HG03196 (cell line): ENCODE data around the gene NEUROD2.

Experiments
- ATAC-seq: cut with Tn5 transposase; IDR thresholded peaks from one replicate; pipeline ENCODE4 v1.9.1; 2021; ENCODE audit not compliant: unreplicated experiment

Gene NEUROD2

DNA sequence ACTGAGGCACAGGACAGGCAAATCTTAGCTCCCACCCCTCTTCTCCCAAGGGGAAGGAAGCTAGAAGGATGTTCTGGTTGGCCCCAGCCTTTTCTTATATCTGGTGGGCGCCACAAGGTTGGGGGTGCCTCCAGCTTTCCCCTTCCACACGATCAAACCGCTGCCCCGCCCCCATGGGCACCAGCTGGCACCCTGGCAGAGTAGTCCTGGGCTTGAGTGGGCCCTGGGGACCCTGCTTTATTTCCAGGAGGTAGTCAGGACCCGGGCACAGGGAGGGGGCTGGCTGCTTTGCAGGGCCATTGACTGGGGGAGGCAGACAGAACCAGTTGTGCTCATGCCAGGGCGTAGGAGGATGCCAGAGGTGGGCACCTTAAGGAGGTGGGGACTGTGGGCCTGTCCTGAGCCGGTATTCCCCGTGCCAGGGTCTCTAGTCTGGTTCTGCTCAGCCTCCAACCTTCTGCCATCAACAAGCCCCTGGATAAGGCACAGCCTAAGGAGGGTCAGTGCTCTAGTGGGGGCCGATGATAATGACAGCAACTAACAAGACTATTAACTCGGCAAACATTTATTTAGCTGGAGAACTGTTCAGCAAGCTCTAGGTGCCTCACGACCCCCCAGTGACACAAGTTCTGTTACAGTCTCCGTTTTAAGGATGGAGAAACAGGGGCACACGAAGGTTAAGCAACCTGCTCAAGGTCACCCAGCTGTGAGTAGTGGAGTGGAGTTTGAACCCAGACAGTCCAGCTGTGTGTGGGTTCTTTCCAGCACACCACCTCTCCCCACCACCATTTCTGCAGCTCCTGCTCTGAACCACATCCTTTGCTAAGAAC, 11.5 kb upstream of the NEUROD2 start:
- ATAC-seq: no peak

GRCh38 chr17:39618246-39618913, 10.7 kb upstream of the NEUROD2 start:
- no peak for ATAC-seq

DNA sequence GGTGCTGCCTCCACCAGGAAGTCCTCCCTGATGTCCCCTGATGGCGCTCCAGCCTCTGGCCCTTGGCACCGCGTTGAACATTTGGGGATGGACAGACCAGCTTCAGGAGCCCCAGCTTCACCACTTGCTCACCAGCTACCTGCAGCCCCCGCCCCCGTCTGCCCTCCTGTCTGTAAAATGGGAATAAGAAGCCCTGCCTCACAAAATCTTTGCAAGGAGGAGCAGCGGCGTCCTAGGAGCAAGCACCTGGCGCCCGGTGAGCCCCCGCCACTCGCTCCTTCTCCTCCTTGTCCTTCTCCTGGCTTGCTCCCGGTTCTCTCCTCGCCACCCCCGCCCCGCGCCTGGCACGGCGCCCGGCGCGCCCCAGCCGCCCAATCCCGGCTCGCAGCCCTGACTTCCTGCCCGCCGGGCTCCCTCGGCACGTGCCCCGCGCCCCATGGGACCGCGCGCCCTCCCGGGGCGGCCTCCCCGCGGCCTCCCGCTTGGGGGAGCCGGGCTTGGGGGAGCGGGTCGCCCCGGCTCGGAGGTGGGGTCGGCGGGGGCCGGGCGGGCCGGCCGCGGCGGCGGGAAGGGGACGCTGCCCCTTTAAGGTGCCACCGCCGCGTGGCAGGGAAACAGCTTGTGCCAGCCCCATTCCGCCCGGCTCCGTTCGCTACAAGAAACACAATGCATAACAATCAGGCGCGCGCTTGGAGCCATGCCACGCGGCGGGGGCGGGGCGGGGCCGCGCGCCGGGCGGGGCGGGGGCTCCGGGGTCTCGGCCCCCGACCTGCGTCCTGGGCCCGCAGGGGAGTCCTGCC, 9.9 kb upstream of the NEUROD2 start:
- ATAC-seq: no peak

DNA sequence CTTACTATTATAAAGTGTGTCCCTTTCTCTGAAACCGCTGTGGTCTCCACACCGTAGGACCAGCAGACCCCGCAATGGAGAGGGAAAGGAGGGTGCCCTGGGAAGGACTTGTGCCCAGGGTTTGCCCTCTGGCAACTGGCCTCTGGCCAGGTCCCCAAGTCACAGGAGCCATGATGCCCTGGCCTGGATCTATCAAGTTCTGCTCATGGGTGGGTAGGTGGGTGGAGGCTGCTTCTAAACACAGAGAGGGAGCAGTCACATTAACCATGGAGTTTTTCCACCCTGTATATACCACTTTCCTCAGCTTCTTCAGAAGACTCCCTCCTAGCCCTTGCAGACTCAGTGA, 9.4 kb upstream of the NEUROD2 start:
- no peak for ATAC-seq

GRCh38 chr17:39615434-39615833, 7.7 kb upstream of the NEUROD2 start:
- no peak for ATAC-seq

DNA sequence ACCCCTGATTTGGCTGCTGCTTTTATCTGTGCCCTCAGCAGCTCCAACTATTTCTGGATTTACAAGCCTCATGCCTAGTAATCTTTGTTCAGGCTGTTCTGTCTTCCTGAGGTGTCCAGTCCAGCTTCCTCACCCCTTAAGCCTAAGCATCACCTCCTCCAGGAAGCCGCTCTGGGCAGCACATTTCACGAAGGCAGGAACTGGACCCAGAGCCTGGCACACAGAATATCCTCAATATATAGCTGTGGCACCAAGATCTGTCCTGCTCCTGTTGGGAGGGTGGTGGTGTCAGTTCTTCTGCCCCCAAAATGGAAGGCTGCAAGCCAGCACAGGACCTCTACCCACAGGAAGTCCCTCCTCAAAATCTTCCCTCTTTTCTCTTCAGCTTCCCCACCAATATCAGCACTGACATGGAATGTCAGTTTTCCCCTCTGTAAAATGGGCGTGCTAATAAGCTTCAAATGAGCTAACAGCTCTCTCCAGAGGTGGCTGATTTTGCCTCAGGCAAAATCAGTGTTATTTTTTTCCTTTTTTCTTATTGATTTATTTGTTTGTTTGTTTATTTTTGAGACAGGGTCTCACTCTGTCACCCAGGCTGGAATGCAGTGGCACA, 6.9 kb upstream of the NEUROD2 start:
- no peak for ATAC-seq

DNA sequence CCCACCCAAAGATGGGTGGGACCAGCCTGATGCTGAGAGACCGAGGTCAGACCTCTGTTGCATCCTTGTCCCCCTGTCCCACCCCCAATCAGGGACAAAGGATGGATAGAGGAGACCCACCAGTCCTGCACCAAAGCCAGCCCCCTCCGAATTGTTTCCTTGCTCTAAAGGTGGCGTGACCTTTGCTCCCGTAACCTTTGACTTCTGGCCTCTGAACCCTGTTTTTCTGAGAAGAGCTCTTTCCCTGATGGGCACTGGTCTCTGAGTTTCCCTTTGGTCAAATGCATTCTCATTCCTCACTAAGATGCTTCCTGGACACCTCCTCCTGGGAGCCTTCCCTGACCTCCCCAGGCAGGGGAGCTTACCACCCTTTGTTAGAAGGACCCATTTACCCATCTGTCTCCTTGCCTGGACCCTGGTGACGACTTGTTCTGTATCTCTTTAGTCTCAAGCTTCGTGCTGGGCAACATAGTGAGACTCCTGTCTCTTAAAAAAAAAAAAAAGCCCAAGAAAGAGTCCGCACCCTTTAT, 5.3 kb upstream of the NEUROD2 start:
- no peak for ATAC-seq

DNA sequence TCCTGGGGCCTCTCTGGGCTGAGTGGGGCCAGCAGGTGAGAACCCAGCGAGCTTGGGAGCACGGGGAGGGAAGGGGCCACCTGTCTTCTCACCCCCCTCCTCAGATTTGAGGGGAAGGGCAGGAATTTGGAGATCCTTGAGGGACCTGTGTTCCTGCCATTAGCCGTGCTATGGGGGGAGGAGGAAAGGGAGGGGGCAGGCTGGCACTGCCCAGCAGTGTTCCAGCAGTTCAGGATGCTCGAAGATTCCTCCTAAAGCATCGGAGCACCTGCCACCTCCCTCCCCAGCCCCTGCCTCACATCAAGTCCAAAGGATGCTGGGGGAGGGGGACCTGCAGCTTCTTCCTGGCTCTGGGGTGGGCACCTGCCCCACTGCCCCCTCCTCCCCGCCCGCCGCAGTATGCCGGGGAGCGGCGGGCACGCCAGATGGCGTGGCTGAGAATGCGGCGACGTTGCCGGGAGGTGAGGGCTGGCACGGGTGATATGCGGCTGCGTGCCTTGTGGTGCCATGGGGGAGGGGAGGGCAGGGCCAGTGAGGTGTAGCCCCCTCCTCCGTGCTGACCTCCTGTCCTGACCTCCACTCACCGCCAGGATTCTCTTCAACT, 4.7 kb upstream of the NEUROD2 start:
- ATAC-seq: no peak

DNA sequence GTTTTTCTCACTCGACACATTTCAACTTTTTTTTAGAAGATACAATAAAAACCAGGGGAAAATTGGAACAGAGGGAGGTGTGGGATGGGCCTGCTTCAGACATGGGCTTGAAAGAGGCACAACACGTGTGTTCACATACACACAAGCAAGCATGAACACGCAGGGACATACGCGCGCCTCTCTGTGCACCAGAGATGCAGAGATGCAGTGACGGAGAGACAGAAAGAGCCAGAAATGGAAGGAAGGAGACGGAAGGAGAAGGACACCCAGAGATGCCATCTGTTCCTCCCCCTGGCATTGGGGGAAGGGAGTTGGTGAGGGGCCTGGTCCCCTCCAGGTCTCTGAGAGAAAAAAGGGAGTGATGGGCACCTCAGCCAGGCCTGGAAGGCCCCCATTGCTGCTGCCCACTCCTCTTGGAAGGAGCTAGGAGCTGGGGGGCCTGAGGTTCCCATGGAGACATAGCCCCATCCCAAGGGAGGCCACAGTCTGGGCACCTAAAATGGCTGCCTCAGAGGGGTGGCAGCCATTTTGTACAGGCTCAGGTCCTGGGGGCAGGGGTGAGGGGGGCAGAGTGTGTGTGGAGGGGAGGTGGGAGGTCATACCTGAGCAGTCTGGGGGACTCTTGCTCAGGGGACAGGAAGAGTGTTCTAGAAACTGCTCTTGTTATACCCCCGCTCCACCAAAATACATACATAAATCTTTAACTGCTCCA, 3.8 kb upstream of the NEUROD2 start:
- ATAC-seq: no peak

GRCh38 chr17:39609416-39610025, 1.8 kb upstream of the NEUROD2 start:
- no peak for ATAC-seq

DNA sequence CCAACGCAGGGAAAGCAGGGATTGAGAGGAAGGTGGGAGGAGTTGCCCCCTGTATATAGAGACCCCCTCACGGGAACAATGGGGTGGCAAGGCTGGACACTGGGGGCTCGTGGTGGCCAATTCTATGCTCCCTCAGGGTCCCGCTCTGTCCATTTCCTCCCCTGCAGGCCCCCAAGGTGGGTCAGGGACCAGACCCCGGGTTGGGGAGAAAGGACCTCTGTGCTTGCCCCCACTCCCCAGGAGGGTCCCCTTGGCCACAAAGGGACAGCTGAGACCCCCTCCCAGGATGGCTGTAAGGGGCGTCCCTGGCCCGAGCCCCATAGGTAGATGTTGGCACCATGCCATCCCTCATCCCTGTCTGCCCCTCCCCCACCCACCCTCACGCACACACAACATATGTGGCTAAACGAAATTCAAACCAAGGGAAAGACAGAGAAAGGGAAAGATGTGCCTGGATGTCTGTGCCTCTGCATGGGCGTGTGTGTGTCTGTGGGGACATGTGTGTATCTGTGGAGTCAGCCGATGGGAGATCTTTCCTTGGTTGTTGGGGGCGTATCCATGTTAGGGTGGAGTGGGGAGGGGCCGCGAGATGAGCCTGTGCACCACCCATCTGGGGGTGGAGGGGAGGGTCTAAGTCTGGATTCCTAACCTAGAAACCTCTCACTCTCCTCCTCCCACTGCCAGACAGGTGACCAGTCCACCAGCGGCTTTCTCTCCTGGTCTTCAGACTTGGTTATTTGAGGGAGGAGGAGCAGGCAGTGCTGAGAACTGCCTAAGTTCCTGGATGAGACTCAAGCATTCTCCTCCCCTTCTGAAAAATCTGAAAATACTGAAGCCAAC, 642 bp upstream of the NEUROD2 start:
- no peak for ATAC-seq

DNA sequence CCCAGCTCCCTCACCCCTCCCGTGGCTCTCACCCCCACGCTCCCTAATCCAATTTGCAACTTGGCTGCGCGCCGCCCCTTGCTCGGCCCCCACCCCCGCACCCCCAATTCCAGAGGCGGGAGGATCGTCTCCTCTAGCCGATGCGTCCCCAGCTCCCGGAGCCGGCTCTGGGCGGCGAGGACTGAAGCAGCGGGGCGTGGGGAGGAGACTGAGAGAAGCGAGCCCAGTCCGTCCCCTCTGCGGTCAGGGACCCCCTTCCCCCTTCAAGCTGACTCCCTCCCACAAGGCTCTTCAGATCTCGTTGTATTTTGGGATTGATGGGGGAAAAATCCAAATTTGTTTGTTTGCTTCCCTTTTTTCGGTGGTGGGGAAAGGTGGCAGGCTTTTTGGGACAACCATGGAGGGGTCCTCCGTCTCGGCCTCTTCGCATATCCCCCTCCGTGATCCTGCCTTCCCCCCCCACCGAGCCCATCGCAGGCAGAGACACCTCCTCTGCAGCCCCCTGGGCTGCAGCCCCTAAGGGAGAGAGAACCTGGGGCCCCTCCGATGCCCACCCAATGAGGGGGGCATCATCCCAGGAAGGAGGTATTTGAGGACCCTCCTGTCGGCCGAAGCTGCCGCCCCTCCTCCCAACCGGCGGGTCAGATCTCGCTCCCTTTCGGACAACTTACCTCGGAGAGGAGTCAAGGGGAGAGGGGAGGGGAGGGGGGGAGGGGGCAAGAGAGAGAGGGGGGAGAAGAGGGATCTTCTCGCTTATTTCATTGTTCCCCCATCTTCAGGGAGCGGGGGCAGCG, 466 bp downstream of the NEUROD2 start:
- no peak for ATAC-seq

- ATAC-seq: no peak
These were observed 1.2 kb downstream of the NEUROD2 start for GRCh38 chr17:39606434-39607056.

DNA sequence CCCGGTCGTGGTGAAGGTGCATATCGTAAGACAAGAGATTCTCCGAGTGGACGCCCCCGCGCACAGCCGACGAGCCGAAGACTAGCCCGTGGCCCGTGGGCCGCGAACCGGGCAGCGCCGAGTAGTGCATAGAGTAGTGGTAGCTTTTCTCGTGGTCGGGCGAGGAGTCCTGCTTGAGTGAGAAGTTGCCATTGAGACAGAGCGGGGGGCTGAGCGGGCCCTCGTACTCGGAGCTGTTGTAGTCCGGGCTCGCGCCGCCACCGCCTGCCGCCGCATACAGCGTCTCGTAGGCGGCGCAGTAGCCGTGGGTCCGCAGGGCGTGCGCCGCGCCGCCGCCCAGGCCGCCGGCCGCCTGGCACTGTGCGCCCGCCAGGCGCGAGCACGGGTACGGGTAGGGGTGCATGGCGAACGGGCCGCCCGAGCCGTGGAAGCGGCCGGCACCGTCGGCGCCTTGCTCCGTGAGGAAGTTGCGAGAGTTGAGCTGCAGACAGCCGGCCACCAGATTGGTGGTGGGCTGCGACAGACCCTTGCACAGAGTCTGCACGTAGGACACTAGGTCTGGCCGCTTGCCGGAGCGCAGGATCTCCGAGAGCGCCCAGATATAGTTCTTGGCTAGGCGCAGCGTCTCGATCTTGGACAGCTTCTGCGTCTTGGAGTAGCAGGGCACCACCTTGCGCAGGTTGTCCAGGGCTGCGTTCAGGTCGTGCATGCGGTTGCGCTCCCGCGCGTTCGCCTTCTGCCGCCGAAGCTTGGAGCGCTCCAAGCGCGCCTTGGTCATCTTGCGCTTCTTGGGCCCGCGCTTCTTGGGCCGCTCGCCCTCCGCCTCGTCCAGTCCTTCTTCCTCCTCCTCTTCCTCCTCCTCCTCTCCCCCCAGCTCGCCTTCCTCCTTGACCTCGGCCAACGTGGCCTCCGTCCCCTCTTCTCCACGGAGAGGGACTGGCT, 2.0 kb downstream of the NEUROD2 start:
- no peak for ATAC-seq

GRCh38 chr17:39604911-39605491, 2.7 kb downstream of the NEUROD2 start:
- no peak for ATAC-seq
